GM12878 (cell line): ENCODE results near the gene C1QTNF9. TPM values are rescaled to one million over a fixed set of nuclear protein-coding genes. Genes with fewer than 3 reads are reported as not detected.

Experiments used
- ATAC-seq: fragments of 200-7000 bp; cut with Tn5 transposase; 3 replicates; pipeline ENCODE4 v1.9.1; 2020; ENCODE audit warnings: mild to moderate bottlenecking, moderate library complexity
- BruUV-seq: library from RNA; stranded (reverse); fragments of 400-500 nt; replicated peaks from 2 replicates; lab custom pipeline; 2021; lab: Mats Ljungman, UMichigan
- CTCF ChIA-PET: fragments of 300-600 bp; sonication (Branson Sonifier 250); formaldehyde crosslinking; extraction: SDS; loops from one replicate; lab custom pipeline; 2021; ENCODE audit warnings: inconsistent platforms; lab: Yijun Ruan, JAX
- POLR2A ChIA-PET: fragments of 350-600 bp; formaldehyde crosslinking; extraction: SDS; loops from one replicate; lab custom pipeline; 2021; ENCODE audit warnings: inconsistent platforms; lab: Charles Lee
- RAD21 ChIA-PET: fragments of 300-600 bp; sonication (Branson Sonifier 250); formaldehyde crosslinking; loops from one replicate; lab custom pipeline; 2023; ENCODE audit warnings: antibody characterized with exemption; ENCODE audit not compliant: unreplicated experiment; lab: Charles Lee
- SMC1A ChIA-PET: fragments of 300-600 bp; sonication (Branson Sonifier 250); formaldehyde crosslinking; loops from one replicate; lab custom pipeline; 2023; ENCODE audit not compliant: unreplicated experiment, uncharacterized antibody; lab: Charles Lee
- DNase-seq: peaks from one replicate; pipeline ENCODE4 v3.0.0-alpha.2; 2011; ENCODE audit warnings: low read depth, low spot score
- FAIRE-seq: peaks from 3 replicates; lab custom pipeline; 2011; peaks lifted over from hg19 to GRCh38; lab: Jason Lieb, UNC
- H2AFZ ChIP-seq: 2 replicates; pipeline ENCODE4 v1.6.0; 2011; ENCODE audit warnings: low read depth, low read length, control low read depth; ENCODE audit not compliant: control insufficient read depth
- H3K27ac ChIP-seq: 2 replicates; pipeline ENCODE4 v1.5.1; 2011; ENCODE audit warnings: control low read depth; ENCODE audit not compliant: control insufficient read depth, insufficient read depth
- H3K27me3 ChIP-seq, 2 experiments: replicated peaks in 1 of 2; 2 replicates each; pipeline versions ENCODE4 v1.6.0 to v1.6.1; 2011; ENCODE audit warnings: low read length in 1 of 2; ENCODE audit not compliant: control insufficient read depth in 2 of 2, insufficient read depth in 2 of 2
- H3K36me3 ChIP-seq, 2 experiments: 2 replicates each; pipeline ENCODE4 v1.5.1; 2011; ENCODE audit warnings: low read length in 1 of 2; ENCODE audit not compliant: control insufficient read depth in 2 of 2, insufficient read depth in 2 of 2
- H3K4me1 ChIP-seq: 2 replicates; pipeline ENCODE4 v1.6.1; 2011; ENCODE audit warnings: mild to moderate bottlenecking, low read length, moderate library complexity, mixed read lengths; ENCODE audit not compliant: control insufficient read depth, insufficient read depth
- H3K4me2 ChIP-seq: 2 replicates; pipeline ENCODE4 v1.6.0; 2011; ENCODE audit warnings: control low read depth; ENCODE audit not compliant: control insufficient read depth, insufficient read depth
- H3K4me3 ChIP-seq: fragments of 200-600 bp; sonication (generic); 2 replicates; pipeline ENCODE4 v1.5.1; 2016
- H3K79me2 ChIP-seq: 2 replicates; pipeline ENCODE4 v1.6.0; 2011; ENCODE audit warnings: low read length; ENCODE audit not compliant: control insufficient read depth, insufficient read depth
- H3K9ac ChIP-seq: 2 replicates; pipeline ENCODE4 v1.8.0; 2011; ENCODE audit warnings: low read length, control low read depth, mixed read lengths; ENCODE audit not compliant: control insufficient read depth, insufficient read depth
- H3K9me3 ChIP-seq: replicated peaks from 3 replicates; pipeline ENCODE4 v1.5.1; 2011; ENCODE audit warnings: mild to moderate bottlenecking, low read length; ENCODE audit not compliant: control insufficient read depth, insufficient read depth
- H4K20me1 ChIP-seq: 2 replicates; pipeline ENCODE4 v1.6.0; 2011; ENCODE audit not compliant: control insufficient read depth, insufficient read depth
- CHD1 ChIP-seq: IDR thresholded peaks from 2 replicates; pipeline ENCODE4 v1.6.1; 2012; ENCODE audit warnings: low read depth, low read length, improper control_type of control experiment
- MTA3 ChIP-seq: IDR thresholded peaks from 2 replicates; pipeline ENCODE4 v1.6.1; 2012; ENCODE audit warnings: low read length, inconsistent platforms, borderline replicate concordance
- NBN ChIP-seq: fragments of 450-650 bp; IDR thresholded peaks from 2 replicates; pipeline ENCODE4 v1.6.1; 2016
- WGBS: methylation state at CpG from one replicate; pipeline ENCODE4 v1.1.6; 2016; ENCODE audit warnings: low lambda C conversion rate; ENCODE audit not compliant: insufficient replicate concordance, insufficient coverage; ENCODE audit errors: missing lambda C conversion rate; 5-methylcytosine and 5-hydroxymethylcytosine counted together
- in situ Hi-C: fragments of 300-500 bp; cut with MboI; formaldehyde crosslinking; loops from 9 replicates; pipeline ENCODE4 v1.14.3; 2018; ENCODE audit warnings: mixed read lengths
- intact Hi-C: fragments of 100-400 bp; cut with micrococcal nuclease; formaldehyde crosslinking; loops from one replicate; pipeline ENCODE4 v1.14.2; 2022; ENCODE audit not compliant: unreplicated experiment
- polyA plus RNA-seq, 11 experiments: library from polyadenylated mRNA; depleted of rRNA in 4 of 11; unstranded in 6 of 11; stranded (reverse) in 5 of 11; fragments of >200 nt; fragmentation: Nextera tagmentation in 4 of 11; fragmentation: Illumina TruSeq in 1 of 11; extraction: Ambion mirVana in 4 of 11; extraction: Trizol in 1 of 11; gene quantifications; 1 replicate in 1 of 11; 2 replicates in 10 of 11; pipeline versions ENCODE4 v1.2.1 to v1.2.3, GENCODE V29; 2011 to 2016; ENCODE audit warnings: inconsistent platforms in 2 of 11, missing spikeins in 2 of 11, low read depth in 1 of 11
- total RNA-seq, 4 experiments: library from RNA; depleted of rRNA in 3 of 4; stranded (reverse); fragments of >200 nt in 3 of 4; fragmentation: Illumina TruSeq in 1 of 4; extraction: Trizol in 1 of 4; gene quantifications; 2 replicates each; pipeline versions ENCODE4 v1.2.1 to v1.2.3, GENCODE V29; 2013 to 2021
- TF ChIP-seq, protein P1 (sequence below): fragments of 450-650 bp; IDR thresholded peaks from 2 replicates; pipeline ENCODE4 v1.6.1; 2017; ENCODE audit warnings: mild to moderate bottlenecking, moderate library complexity

C1QTNF9 gene
- total and polyA plus RNA-seq, 10 of the 15 experiments (the other 5 are each of a cell fraction or from before 2014, with no cell fraction given): not detected

- no peaks in the 10 kb centered on the region for H4K20me1 ChIP-seq
- CTCF ChIA-PET: interaction anchor here (1.4 kb wide), 3 partner anchors 13 to 53 kb away, joined by 3 to 5 read pairs (median 3); no protein-coding TSS in a partner anchor
- no peak for TF ChIP-seq NBN
- no peak for TF ChIP-seq MTA3
- TF ChIP-seq, protein P1, sequence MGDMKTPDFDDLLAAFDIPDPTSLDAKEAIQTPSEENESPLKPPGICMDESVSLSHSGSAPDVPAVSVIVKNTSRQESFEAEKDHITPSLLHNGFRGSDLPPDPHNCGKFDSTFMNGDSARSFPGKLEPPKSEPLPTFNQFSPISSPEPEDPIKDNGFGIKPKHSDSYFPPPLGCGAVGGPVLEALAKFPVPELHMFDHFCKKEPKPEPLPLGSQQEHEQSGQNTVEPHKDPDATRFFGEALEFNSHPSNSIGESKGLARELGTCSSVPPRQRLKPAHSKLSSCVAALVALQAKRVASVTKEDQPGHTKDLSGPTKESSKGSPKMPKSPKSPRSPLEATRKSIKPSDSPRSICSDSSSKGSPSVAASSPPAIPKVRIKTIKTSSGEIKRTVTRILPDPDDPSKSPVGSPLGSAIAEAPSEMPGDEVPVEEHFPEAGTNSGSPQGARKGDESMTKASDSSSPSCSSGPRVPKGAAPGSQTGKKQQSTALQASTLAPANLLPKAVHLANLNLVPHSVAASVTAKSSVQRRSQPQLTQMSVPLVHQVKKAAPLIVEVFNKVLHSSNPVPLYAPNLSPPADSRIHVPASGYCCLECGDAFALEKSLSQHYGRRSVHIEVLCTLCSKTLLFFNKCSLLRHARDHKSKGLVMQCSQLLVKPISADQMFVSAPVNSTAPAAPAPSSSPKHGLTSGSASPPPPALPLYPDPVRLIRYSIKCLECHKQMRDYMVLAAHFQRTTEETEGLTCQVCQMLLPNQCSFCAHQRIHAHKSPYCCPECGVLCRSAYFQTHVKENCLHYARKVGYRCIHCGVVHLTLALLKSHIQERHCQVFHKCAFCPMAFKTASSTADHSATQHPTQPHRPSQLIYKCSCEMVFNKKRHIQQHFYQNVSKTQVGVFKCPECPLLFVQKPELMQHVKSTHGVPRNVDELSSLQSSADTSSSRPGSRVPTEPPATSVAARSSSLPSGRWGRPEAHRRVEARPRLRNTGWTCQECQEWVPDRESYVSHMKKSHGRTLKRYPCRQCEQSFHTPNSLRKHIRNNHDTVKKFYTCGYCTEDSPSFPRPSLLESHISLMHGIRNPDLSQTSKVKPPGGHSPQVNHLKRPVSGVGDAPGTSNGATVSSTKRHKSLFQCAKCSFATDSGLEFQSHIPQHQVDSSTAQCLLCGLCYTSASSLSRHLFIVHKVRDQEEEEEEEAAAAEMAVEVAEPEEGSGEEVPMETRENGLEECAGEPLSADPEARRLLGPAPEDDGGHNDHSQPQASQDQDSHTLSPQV: no peak
- no peak for TF ChIP-seq CHD1
- H3K27me3 ChIP-seq: no peaks in the 10 kb centered on the region
- H2AFZ ChIP-seq: peak overlapping the region; percentile 66
- peaks cover 0 to 6% of the 10 kb centered on the region in 2 experiments for H3K36me3 ChIP-seq
- H3K9ac ChIP-seq: no peak overlapping the region; the same call in 1 of the 2 replicates
- H3K79me2 ChIP-seq: peaks cover 7% of the 10 kb centered on the region
- intact Hi-C loops (no loop called here), in situ Hi-C loops (no loop called here)
- no peak overlapping the region; the same call in 1 of the 2 replicates for H3K4me3 ChIP-seq
- peaks cover 14% of the 10 kb centered on the region for H3K4me1 ChIP-seq
- WGBS: 87% methylated on average over 18 of the region's 18 CpGs
- ATAC-seq: no peak
- BruUV-seq: no TSS peak
- peak overlapping the region; percentile 38; the same call in 1 of the 2 replicates for H3K27ac ChIP-seq
- DNase-seq: no peak
- POLR2A ChIA-PET: no interaction called here
- H3K4me2 ChIP-seq: peak overlapping the region; percentile 50
- no peak for FAIRE-seq
- RAD21 ChIA-PET: interaction anchor here (1.7 kb wide), 1 partner anchor 11 kb away, joined by 6 read pairs; no protein-coding TSS in a partner anchor
- H3K9me3 ChIP-seq: no peaks in the 10 kb centered on the region
- SMC1A ChIA-PET: interaction anchor here (0.9 to 1.2 kb wide), 3 partner anchors 9 to 21 kb away, joined by 3 read pairs; no protein-coding TSS in a partner anchor
These were observed 28.0 kb upstream of the C1QTNF9 start for GRCh38 chr13:24281188-24282008.
